Purkinje cell (primary cell): ENCODE results near the gene ARHGAP23. TPM values are rescaled to one million over a fixed set of nuclear protein-coding genes. Genes with fewer than 3 reads are reported as not detected.

Source experiments
- polyA plus RNA-seq: library from polyadenylated mRNA; unstranded; fragments of >200 nt; fragmentation: Nextera tagmentation; gene quantifications from 2 replicates; pipeline ENCODE4 v1.2.1, GENCODE V29; 2014

The ARHGAP23 gene
- polyA plus RNA-seq, result 2.3 and 4.0 TPM in 2 replicates

DNA sequence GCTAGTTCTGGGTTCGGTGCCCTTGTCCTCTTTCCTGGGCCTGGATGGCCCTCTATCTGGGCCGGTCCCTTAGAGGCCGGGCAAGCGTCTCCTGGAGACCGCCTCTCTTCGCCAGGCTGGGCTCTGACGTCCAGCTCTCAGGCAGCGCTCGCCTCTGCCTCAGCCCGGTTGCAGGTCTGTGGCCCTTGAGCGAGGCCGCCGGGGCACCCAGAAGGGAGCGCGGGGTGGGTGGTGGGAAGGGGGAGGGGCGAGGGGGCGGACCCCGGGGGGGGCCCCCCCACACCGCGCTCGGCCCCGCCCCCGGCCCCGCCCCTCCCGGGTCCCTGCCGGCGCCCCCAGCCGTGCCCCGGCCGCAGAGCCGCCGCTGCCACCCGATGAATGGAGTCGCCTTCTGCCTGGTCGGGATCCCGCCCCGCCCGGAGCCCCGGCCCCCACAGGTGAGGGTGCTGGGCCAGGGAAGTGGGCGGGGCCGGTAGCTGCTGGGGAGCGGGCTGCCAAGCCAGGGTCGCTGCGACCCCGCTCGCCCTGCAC is at the start of gene ARHGAP23:
Gene ARHGAP23 (plus strand): TSS at position 353 of the 531 bp plus-strand sequence. CDS start 22 bp downstream, at position 375.

Other genes with a start within 250 kb of the ARHGAP23 start
- 0.78 TPM in 1 of 2 replicates, not detected in the other for gene TBC1D3, start 235.9 kb upstream of the ARHGAP23 start, polyA plus RNA-seq
- 32.6 and 59.9 TPM in 2 replicates for gene MRPL45, start 131.3 kb upstream of the ARHGAP23 start, polyA plus RNA-seq
- not detected in 2 replicates for gene GPR179, start 84.5 kb upstream of the ARHGAP23 start, polyA plus RNA-seq
- 1.2 and 1.3 TPM in 2 replicates for gene SOCS7, start 76.6 kb upstream of the ARHGAP23 start, polyA plus RNA-seq
- gene SRCIN1, start 177.5 kb downstream of the ARHGAP23 start, polyA plus RNA-seq, result 0.88 and 2.2 TPM in 2 replicates
- gene EPOP, start 246.5 kb downstream of the ARHGAP23 start, polyA plus RNA-seq, result 0.60 and 1.2 TPM in 2 replicates